SH-SY5Y (cell line): Measurements from ENCODE around the gene GSK3B.

Experiments
- GATA2 ChIP-seq: IDR thresholded peaks from 2 replicates; pipeline ENCODE4 v1.6.1; 2011; ENCODE audit warnings: mild to moderate bottlenecking, low read depth, low read length
- GATA3 ChIP-seq: IDR thresholded peaks from 2 replicates; pipeline ENCODE4 v1.6.1; 2011; ENCODE audit warnings: low read depth, mild to moderate bottlenecking, low read length, moderate library complexity

GSK3B gene

GRCh38 chr3:120111898-120112297 is 17.7 kb upstream of the GSK3B start:
- TF ChIP-seq GATA2: no peak
- no peak for TF ChIP-seq GATA3

GRCh38 chr3:120103276-120103675 is 9.0 kb upstream of the GSK3B start:
- TF ChIP-seq GATA3 (no peak), GATA2 (no peak)

GRCh38 chr3:120102674-120103073 is 8.4 kb upstream of the GSK3B start:
- TF ChIP-seq GATA3 (no peak), GATA2 (no peak)

- TF ChIP-seq GATA3: no peak
Observed at GRCh38 chr3:120102232-120102631, 8.0 kb upstream of the GSK3B start.

- no peak for TF ChIP-seq GATA2
- TF ChIP-seq GATA3: no peak
Observed at GRCh38 chr3:120101624-120102023, 7.4 kb upstream of the GSK3B start.

GRCh38 chr3:120100711-120101110 is 6.5 kb upstream of the GSK3B start:
- no peak for TF ChIP-seq GATA2
- no peak for TF ChIP-seq GATA3

- no peak for TF ChIP-seq GATA3
Observed at GRCh38 chr3:120098710-120099109, 4.5 kb upstream of the GSK3B start.

- TF ChIP-seq GATA3: no peak
- no peak for TF ChIP-seq GATA2
Observed at GRCh38 chr3:120095979-120096426, 1.8 kb upstream of the GSK3B start.

- TF ChIP-seq GATA2: no peak
- no peak for TF ChIP-seq GATA3
Observed at GRCh38 chr3:120095226-120095978, 1.2 kb upstream of the GSK3B start.

- no peak for TF ChIP-seq GATA2
- no peak for TF ChIP-seq GATA3
Observed at GRCh38 chr3:120094776-120095225, 554 bp upstream of the GSK3B start.

GRCh38 chr3:120093119-120093910 is 932 bp downstream of the GSK3B start:
- TF ChIP-seq GATA3: no peak
- no peak for TF ChIP-seq GATA2

- no peak for TF ChIP-seq GATA3
- TF ChIP-seq GATA2: no peak
Observed at GRCh38 chr3:120092474-120092873, 1.8 kb downstream of the GSK3B start.

- no peak for TF ChIP-seq GATA3
- TF ChIP-seq GATA2: no peak
Observed at GRCh38 chr3:120090422-120090821, 3.8 kb downstream of the GSK3B start.

- TF ChIP-seq GATA2 (no peak), GATA3 (no peak)
Observed at GRCh38 chr3:120089089-120089488, 5.2 kb downstream of the GSK3B start.

- TF ChIP-seq GATA2 (no peak), GATA3 (no peak)
Observed at GRCh38 chr3:120088622-120089021, 5.6 kb downstream of the GSK3B start.
